HG03060 (cell line): Measurements from ENCODE around the gene DOP1B.
"Not testable (repeated sequence)": the region's sequence is repeated elsewhere in the genome, so short reads cannot be mapped to it uniquely, and the experiment has no call there.

ENCODE experiments used
- ATAC-seq: cut with Tn5 transposase; IDR thresholded peaks from one replicate; pipeline ENCODE4 v1.9.1; 2021; ENCODE audit warnings: low read depth, moderate number of reproducible peaks; ENCODE audit not compliant: unreplicated experiment

The DOP1B gene

DNA sequence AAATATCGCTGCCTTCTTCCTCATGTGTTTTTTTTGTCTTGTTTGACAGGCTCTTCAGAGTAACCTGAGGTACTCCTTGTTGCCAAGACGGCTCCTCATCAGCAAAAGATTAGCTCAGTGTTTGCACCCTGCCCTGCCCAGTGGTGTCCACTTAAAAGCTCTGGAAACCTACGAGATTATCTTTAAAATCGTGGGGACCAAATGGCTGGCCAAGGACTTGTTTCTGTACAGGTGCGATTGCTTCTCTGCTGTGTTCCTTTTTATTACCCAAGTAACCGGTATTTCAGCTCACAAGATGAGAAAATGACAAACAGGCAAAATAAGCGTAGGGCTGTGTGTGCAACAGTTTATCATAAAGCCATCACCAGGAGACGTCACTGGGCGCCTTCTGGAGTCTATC lies 42.4 kb downstream of the DOP1B start:
- no peak for ATAC-seq

DNA sequence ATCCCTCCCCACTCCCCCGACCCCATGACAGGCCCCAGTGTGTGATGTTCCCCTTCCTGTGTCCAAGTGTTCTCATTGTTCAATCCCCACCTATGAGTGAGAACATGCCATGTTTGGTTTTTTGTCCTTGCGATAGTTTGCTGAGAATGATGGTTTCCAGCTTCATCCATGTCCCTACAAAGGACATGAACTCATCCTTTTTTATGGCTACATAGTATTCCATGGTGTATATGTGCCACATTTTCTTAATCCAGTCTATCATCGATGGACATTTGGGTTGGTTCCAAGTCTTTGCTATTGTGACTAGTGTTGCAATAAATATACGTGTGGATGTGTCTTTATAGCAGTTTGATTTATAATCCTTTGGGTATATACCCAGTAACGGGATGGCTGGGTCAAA lies 43.0 kb downstream of the DOP1B start:
- not testable (repeated sequence) for ATAC-seq

DNA sequence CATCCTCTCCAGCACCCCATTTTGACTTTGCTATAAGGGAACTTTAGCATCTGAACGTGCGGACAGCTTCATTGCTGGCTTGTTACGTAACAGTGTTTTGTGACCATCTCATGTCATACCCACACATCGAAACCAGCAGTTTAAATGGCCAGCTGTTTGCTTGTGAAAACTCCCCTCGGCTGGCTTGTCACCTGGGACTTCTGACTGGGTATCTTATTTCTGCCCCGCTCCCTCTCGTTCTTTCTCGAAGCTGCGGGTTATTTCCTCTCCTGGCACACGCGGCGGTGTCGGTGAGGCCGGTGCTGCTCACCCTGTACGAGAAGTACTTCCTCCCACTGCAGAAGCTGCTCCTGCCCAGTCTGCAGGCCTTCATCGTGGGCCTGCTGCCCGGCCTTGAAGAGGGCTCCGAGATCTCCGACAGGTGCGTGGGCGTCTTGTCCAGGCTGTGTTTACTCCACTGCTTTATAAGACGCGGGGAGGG lies 43.5 kb downstream of the DOP1B start:
- no peak for ATAC-seq

DNA sequence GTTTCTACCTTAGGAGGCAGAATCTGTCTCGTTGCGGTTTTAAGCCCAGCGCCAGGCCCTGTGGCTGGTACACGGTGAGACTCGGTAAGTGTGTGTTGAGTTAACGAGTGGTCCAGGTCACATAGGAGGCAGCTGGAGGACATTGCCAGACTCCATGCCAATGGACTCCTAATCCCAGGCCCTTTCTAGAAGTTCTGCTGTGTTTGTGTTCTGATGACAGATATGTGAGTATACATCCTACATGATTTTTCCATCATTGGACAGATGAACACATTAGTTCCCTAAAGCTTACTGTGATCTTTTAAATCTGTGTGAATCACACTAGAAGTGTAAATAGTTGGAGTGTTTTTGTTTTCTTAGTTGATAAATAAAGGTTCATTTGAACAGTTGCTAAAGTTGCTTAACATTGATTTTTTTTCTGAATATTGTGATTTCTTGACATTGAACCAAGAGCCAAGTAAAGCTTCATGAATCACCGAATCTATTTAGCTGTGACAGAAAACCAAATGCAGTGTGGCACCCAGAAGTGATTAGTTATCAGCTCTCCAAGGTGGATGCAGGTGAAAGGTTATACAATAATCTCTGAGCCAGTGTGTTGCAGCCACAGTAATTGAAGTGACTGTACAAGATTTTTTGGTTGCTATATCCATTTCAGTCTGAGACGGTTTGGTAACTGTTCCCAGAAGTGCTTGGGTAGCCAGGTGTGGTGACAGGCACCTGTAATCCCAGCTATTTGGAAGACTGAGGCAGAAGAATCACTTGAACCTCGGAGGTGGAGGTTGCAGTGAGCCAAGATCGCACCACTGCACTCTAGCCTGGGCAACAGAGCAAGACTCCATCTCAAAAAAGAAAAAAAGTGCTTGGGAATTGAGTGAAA lies 46.3 kb downstream of the DOP1B start:
- ATAC-seq: no peak

DNA sequence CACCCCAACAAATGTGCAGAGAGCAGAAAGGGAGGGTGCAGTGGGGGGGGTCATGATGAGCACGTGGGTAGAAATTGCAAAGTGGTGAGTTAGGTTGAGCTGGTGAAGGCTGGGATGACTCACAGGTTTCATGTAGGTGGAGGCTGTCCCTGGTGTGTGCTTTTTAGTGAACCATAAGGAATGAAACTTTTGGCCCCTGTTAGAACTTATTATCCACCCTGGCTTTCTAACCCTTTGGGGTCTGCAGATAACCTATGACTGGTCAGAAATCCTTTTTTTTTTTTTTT lies 46.9 kb downstream of the DOP1B start:
- ATAC-seq: no peak

DNA sequence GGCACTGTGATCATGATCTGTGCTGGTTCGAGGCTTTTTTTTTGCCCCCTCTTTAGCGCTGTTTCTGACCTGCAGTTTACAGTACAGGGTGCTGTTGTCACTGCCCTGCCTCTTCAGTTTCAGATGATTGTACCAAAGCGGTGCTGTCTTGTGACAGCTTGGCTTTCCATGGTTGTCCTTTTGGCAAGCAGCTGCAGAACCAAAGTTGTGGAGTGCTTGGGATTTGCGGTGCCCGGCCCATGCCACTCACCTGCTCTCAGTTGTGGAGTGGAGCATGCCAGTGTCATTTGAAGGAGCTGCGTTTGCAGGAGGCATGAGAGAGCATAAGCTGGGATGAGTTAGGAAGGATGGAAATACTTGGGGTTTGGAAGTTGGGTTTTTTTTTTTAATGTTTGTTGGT lies 48.4 kb downstream of the DOP1B start:
- no peak for ATAC-seq

DNA sequence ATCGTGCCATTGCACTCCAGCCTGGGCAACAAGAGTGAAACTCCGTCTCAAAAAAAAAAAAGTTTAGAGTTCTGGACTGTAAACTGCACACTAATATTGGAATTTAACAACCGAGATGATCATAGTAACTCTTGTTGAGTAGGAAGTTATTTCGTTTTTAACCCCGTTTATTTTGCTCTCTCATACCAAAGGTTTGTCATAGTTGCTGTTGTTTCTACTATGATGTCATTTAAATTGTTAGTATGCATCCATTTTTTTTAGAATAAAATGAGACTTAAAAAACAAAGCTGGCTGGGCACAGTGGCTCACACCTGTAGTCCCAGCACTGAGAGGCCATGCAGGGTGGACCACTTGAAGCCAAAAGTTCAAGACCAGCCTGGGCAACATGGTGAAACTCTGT lies 49.3 kb downstream of the DOP1B start:
- ATAC-seq: no peak
